GM12874 (cell line): ENCODE measurements around the gene TSPAN9.
A peak's percentile ranks its signal among the peaks of the same experiment; 100 is the strongest.

ENCODE experiments used
- TF ChIP-seq, protein P1 (sequence below): IDR thresholded peaks from 2 replicates; pipeline ENCODE4 v1.5.1; 2011; ENCODE audit warnings: low read depth, mild to moderate bottlenecking, control low read depth, low read length, moderate library complexity; ENCODE audit not compliant: insufficient read depth

TSPAN9 gene

DNA sequence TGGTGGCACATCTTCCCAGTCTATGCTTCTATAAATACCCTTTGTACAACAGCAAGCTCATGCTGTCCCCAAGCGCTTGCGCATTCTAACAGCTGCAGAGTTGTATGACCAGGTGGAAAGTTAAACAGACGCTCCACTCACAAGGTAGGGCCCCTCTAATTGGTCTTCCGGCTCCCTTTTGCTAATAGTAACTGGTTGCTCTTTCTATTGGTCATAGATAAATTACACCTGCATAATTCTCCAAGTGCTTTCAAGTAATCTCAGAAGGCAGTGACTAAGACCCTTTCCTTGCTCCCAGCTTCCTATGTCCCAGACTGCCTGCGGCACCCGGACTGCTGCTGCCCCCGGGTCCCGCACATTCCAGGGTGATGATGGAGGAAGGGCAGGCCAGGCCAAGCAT lies 6.1 kb upstream of the TSPAN9 start:
- TF ChIP-seq, protein P1, sequence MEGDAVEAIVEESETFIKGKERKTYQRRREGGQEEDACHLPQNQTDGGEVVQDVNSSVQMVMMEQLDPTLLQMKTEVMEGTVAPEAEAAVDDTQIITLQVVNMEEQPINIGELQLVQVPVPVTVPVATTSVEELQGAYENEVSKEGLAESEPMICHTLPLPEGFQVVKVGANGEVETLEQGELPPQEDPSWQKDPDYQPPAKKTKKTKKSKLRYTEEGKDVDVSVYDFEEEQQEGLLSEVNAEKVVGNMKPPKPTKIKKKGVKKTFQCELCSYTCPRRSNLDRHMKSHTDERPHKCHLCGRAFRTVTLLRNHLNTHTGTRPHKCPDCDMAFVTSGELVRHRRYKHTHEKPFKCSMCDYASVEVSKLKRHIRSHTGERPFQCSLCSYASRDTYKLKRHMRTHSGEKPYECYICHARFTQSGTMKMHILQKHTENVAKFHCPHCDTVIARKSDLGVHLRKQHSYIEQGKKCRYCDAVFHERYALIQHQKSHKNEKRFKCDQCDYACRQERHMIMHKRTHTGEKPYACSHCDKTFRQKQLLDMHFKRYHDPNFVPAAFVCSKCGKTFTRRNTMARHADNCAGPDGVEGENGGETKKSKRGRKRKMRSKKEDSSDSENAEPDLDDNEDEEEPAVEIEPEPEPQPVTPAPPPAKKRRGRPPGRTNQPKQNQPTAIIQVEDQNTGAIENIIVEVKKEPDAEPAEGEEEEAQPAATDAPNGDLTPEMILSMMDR = no peak

- TF ChIP-seq, protein P1 = no peak
These were observed 5.5 kb upstream of the TSPAN9 start for GRCh38 chr12:3071710-3072109.

DNA sequence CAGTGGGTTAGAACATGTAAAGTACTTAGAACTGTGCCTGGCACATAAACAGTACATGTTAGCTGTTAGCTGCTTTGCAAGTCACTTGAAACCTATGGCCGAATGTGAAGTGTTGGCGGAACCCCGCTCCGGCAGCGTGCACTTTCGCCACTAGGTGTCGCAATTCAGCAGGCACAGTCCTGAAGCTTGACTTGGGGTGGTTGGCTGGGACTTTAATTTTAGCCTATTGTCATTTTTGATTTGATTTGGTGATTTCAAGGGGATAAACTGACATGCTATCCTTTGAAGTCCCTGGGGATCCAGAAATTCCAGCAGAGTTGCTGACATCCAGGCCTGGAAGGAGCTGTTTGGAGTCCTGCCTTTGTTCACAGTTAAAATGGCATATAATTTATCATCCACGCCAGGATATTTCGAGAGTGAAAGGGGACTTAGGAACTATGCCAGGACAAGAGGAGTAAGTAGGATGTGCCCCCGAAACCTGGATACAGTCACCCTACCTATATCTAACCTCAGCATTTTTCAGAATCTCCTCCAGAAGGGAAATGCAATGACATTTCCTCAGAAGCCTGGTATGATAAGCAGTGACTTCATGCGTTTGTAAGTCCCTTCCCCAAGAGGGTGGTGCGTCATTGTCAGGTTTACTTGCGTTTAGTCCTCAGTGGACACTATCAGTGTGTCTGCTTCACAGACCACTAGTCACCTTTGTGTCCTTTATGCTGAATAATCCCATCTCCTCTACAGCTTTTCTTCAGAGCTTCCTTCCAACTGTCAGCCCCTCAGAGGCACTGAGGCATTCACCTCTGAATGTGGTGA lies 3.5 kb upstream of the TSPAN9 start:
- TF ChIP-seq, protein P1 = peak; percentile 96

DNA sequence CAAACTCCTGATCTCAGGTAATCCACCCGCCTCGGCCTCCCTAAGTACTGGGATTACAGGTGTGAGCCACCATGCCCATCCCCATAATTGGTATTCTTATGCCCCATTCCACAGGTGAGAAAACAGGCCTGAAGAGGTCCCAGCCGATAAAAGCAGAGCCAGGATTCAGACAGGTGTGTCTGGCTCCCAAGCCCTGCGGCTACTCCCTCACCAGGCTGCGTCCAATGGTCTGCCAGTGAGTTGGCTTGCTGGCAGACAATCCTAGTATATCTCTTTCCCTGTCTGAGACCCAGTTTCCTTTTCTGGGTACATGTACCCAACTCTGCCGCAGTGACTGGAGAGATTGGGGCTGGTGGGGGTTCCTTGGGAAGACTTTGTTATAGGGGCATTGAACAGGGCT lies 1.9 kb upstream of the TSPAN9 start:
- TF ChIP-seq, protein P1 = no peak

GRCh38 chr12:3077572-3078081 lies 448 bp downstream of the TSPAN9 start:
- TF ChIP-seq, protein P1 = no peak

GRCh38 chr12:3078086-3078820 lies 1.1 kb downstream of the TSPAN9 start:
- TF ChIP-seq, protein P1 = no peak

GRCh38 chr12:3081091-3081490 lies 3.9 kb downstream of the TSPAN9 start:
- TF ChIP-seq, protein P1 = no peak
